ENCODE results near the gene SPEN. TPM values are rescaled to one million over a fixed set of nuclear protein-coding genes. Genes with fewer than 3 reads are reported as not detected.

Gene SPEN
- total RNA-seq, 1 experiment from 2014 or later: 10.1 TPM

- peak; percentile 86 for DNase-seq (ENCODE audit: low read depth, low spot score)
- in situ Hi-C loops (cut with HindIII; ENCODE audit: low pct_unique_long_range_greater_than_20kb, low sequenced_read_pairs): no loop called here
These were observed 1.6 kb downstream of the SPEN start for GRCh38 chr1:15848929-15849774.

GRCh38 chr1:15849775-15850324, 2.3 kb downstream of the SPEN start:
- in situ Hi-C loops (cut with HindIII; ENCODE audit: low pct_unique_long_range_greater_than_20kb, low sequenced_read_pairs): no loop called here
- DNase-seq (ENCODE audit: low read depth, low spot score): peak; percentile 88

- DNase-seq (ENCODE audit: low read depth, low spot score): no peak
- in situ Hi-C loops (cut with HindIII; ENCODE audit: low pct_unique_long_range_greater_than_20kb, low sequenced_read_pairs): no loop called here
These were observed 3.0 kb downstream of the SPEN start for GRCh38 chr1:15850471-15851001.

- peak; percentile 40 for DNase-seq (ENCODE audit: low read depth, low spot score)
- in situ Hi-C loops (cut with HindIII; ENCODE audit: low pct_unique_long_range_greater_than_20kb, low sequenced_read_pairs): no loop called here
These were observed 3.9 kb downstream of the SPEN start for GRCh38 chr1:15851210-15852035.

GRCh38 chr1:15852036-15852827, 4.7 kb downstream of the SPEN start:
- DNase-seq (ENCODE audit: low read depth, low spot score): no peak
- in situ Hi-C loops (cut with HindIII; ENCODE audit: low pct_unique_long_range_greater_than_20kb, low sequenced_read_pairs): no loop called here

GRCh38 chr1:15852828-15853302, 5.4 kb downstream of the SPEN start:
- in situ Hi-C loops (cut with HindIII; ENCODE audit: low pct_unique_long_range_greater_than_20kb, low sequenced_read_pairs): no loop called here
- no peak for DNase-seq (ENCODE audit: low read depth, low spot score)

- in situ Hi-C loops (cut with HindIII; ENCODE audit: low pct_unique_long_range_greater_than_20kb, low sequenced_read_pairs): no loop called here
- DNase-seq (ENCODE audit: low read depth, low spot score): no peak
These were observed 9.4 kb downstream of the SPEN start for GRCh38 chr1:15856888-15857287.

- in situ Hi-C loops (cut with HindIII; ENCODE audit: low pct_unique_long_range_greater_than_20kb, low sequenced_read_pairs): no loop called here
These were observed 10.7 kb downstream of the SPEN start for GRCh38 chr1:15858069-15858670.

GRCh38 chr1:15858672-15859372, 11.3 kb downstream of the SPEN start:
- in situ Hi-C loops (cut with HindIII; ENCODE audit: low pct_unique_long_range_greater_than_20kb, low sequenced_read_pairs): no loop called here
- no peak for DNase-seq (ENCODE audit: low read depth, low spot score)

More at GRCh38 chr1:15858069-15858670, 10.7 kb downstream of the SPEN start:
- DNase-seq (ENCODE audit: low read depth, low spot score): no peak

GRCh38 chr1:15863156-15863901, 15.8 kb downstream of the SPEN start:
- no peak for DNase-seq (ENCODE audit: low read depth, low spot score)
- in situ Hi-C loops (cut with HindIII; ENCODE audit: low pct_unique_long_range_greater_than_20kb, low sequenced_read_pairs): no loop called here

GRCh38 chr1:15866721-15867201, 19.3 kb downstream of the SPEN start:
- in situ Hi-C loops (cut with HindIII; ENCODE audit: low pct_unique_long_range_greater_than_20kb, low sequenced_read_pairs): no loop called here
- DNase-seq (ENCODE audit: low read depth, low spot score): no peak

GRCh38 chr1:15867288-15867687, 19.8 kb downstream of the SPEN start:
- in situ Hi-C loops (cut with HindIII; ENCODE audit: low pct_unique_long_range_greater_than_20kb, low sequenced_read_pairs): no loop called here
- DNase-seq (ENCODE audit: low read depth, low spot score): no peak

GRCh38 chr1:15869413-15869812, 21.9 kb downstream of the SPEN start:
- in situ Hi-C loops (cut with HindIII; ENCODE audit: low pct_unique_long_range_greater_than_20kb, low sequenced_read_pairs): no loop called here
- DNase-seq (ENCODE audit: low read depth, low spot score): no peak

- in situ Hi-C loops (cut with HindIII; ENCODE audit: low pct_unique_long_range_greater_than_20kb, low sequenced_read_pairs): no loop called here
- no peak for DNase-seq (ENCODE audit: low read depth, low spot score)
These were observed 22.9 kb downstream of the SPEN start for GRCh38 chr1:15870421-15870820.

GRCh38 chr1:15874471-15874870, 27.0 kb downstream of the SPEN start:
- no peak for DNase-seq (ENCODE audit: low read depth, low spot score)
- in situ Hi-C loops (cut with HindIII; ENCODE audit: low pct_unique_long_range_greater_than_20kb, low sequenced_read_pairs): no loop called here

All from SK-MEL-5 (cell line).